GM23338 (cell line): ENCODE results near the gene TPR. TPM values are rescaled to one million over a fixed set of nuclear protein-coding genes. Genes with fewer than 3 reads are reported as not detected.

ENCODE experiments used
- ATAC-seq: fragments of 200-7000 bp; cut with Tn5 transposase; 3 replicates; pipeline ENCODE4 v1.9.1; 2020
- DNase-seq: peaks from one replicate; pipeline ENCODE4 v3.0.0-alpha.2; 2015; ENCODE audit warnings: low spot score
- H2AFZ ChIP-seq: fragments of 200-600 bp; sonication (generic); 2 replicates; pipeline ENCODE4 v1.8.0; 2016; ENCODE audit warnings: antibody characterized with exemption, mild to moderate bottlenecking, moderate library complexity
- H3F3A ChIP-seq: fragments of 200-600 bp; sonication (generic); replicated peaks from 2 replicates; pipeline ENCODE4 v1.8.0; 2017; ENCODE audit warnings: antibody characterized with exemption, mixed run types, low read depth
- H3K27ac ChIP-seq: fragments of 200-600 bp; sonication (generic); 2 replicates; pipeline ENCODE4 v1.6.1; 2016; ENCODE audit warnings: low read depth
- H3K27me3 ChIP-seq: fragments of 200-600 bp; sonication (generic); 2 replicates; pipeline ENCODE4 v1.8.0; 2016; ENCODE audit warnings: mild to moderate bottlenecking, mixed run types, moderate library complexity; ENCODE audit not compliant: insufficient read depth
- H3K36me3 ChIP-seq: fragments of 200-600 bp; sonication (generic); 2 replicates; pipeline ENCODE4 v1.8.0; 2016; ENCODE audit warnings: mild to moderate bottlenecking; ENCODE audit not compliant: insufficient read depth
- H3K4me1 ChIP-seq: fragments of 200-600 bp; sonication (generic); 2 replicates; pipeline ENCODE4 v1.8.0; 2016; ENCODE audit warnings: mild to moderate bottlenecking, moderate library complexity; ENCODE audit not compliant: insufficient read depth
- H3K4me2 ChIP-seq: fragments of 200-600 bp; sonication (generic); 2 replicates; pipeline ENCODE4 v1.7.1; 2017; ENCODE audit warnings: mixed run types
- H3K4me3 ChIP-seq: fragments of 200-600 bp; sonication (generic); 2 replicates; pipeline ENCODE4 v1.6.1; 2016; ENCODE audit warnings: mixed run types
- H3K79me2 ChIP-seq: fragments of 200-600 bp; sonication (generic); replicated peaks from 2 replicates; pipeline ENCODE4 v1.8.0; 2017; ENCODE audit warnings: mild to moderate bottlenecking; ENCODE audit not compliant: insufficient read depth
- H3K9me2 ChIP-seq: fragments of 200-600 bp; sonication (generic); 2 replicates; pipeline ENCODE4 v1.8.0; 2017; ENCODE audit not compliant: insufficient read depth
- H4K20me1 ChIP-seq: fragments of 200-600 bp; sonication (generic); replicated peaks from 2 replicates; pipeline ENCODE4 v1.8.0; 2017; ENCODE audit warnings: mild to moderate bottlenecking; ENCODE audit not compliant: insufficient read depth
- H3K27ac Mint-ChIP-seq: 2 replicates; pipeline ENCODE4 v1.8.0; 2020; ENCODE audit warnings: inconsistent platforms, mild to moderate bottlenecking, moderate library complexity, mixed read lengths
- H3K27me3 Mint-ChIP-seq: 3 replicates; pipeline ENCODE4 v1.8.0; 2022; ENCODE audit warnings: low read depth, mild to moderate bottlenecking, moderate library complexity, mixed read lengths, inconsistent platforms; ENCODE audit not compliant: insufficient read depth, poor library complexity
- H3K36me3 Mint-ChIP-seq: 3 replicates; pipeline ENCODE4 v1.8.0; 2021; ENCODE audit warnings: low read depth, mild to moderate bottlenecking, inconsistent platforms, moderate library complexity, mixed read lengths
- H3K4me1 Mint-ChIP-seq: 3 replicates; pipeline ENCODE4 v1.8.0; 2020; ENCODE audit warnings: mild to moderate bottlenecking, inconsistent platforms, mixed read lengths
- H3K4me3 Mint-ChIP-seq: 3 replicates; pipeline ENCODE4 v1.8.0; 2021; ENCODE audit warnings: moderate library complexity, mild to moderate bottlenecking, inconsistent platforms, mixed read lengths
- H3K9me3 Mint-ChIP-seq: 3 replicates; pipeline ENCODE4 v1.8.0; 2020; ENCODE audit warnings: moderate library complexity, mild to moderate bottlenecking, inconsistent platforms, mixed read lengths
- CREB1 ChIP-seq: fragments of 250-450 bp; sonication (Bioruptor Pico); IDR thresholded peaks from 2 replicates; pipeline ENCODE4 v1.5.0; 2020; ENCODE audit warnings: low read depth, mild to moderate bottlenecking, moderate library complexity
- EZH2 ChIP-seq: fragments of 200-600 bp; sonication (generic); IDR thresholded peaks from one replicate; pipeline ENCODE4 v1.8.0; 2017; ENCODE audit warnings: antibody characterized with exemption, mild to moderate bottlenecking, low read depth; ENCODE audit not compliant: unreplicated experiment
- EZH2phosphoT487 ChIP-seq: fragments of 200-600 bp; sonication (generic); IDR thresholded peaks from one replicate; pipeline ENCODE4 v1.8.1; 2018; ENCODE audit warnings: antibody characterized with exemption; ENCODE audit not compliant: unreplicated experiment
- JUNB ChIP-seq: IDR thresholded peaks from one replicate; pipeline ENCODE4 v1.6.1; 2016; ENCODE audit warnings: antibody characterized with exemption; ENCODE audit not compliant: unreplicated experiment
- NANOG ChIP-seq: IDR thresholded peaks from 2 replicates; pipeline ENCODE4 v1.6.1; 2016; ENCODE audit warnings: antibody characterized with exemption, borderline replicate concordance
- POLR2AphosphoS5 ChIP-seq: IDR thresholded peaks from 2 replicates; pipeline ENCODE4 v1.6.1; 2016; ENCODE audit warnings: antibody characterized with exemption, low read depth
- STAT1 ChIP-seq: IDR thresholded peaks from one replicate; pipeline ENCODE4 v1.6.1; 2016; ENCODE audit warnings: antibody characterized with exemption; ENCODE audit not compliant: unreplicated experiment
- ZNF114 ChIP-seq: fragments of 250-450 bp; sonication (Bioruptor Pico); IDR thresholded peaks from 2 replicates; pipeline ENCODE4 v1.5.0; 2020; ENCODE audit warnings: mild to moderate bottlenecking, moderate library complexity
- ZNF331 ChIP-seq: fragments of 250-450 bp; sonication (Bioruptor Pico); IDR thresholded peaks from 2 replicates; pipeline ENCODE4 v1.5.0; 2020; ENCODE audit warnings: low read depth, mild to moderate bottlenecking, moderate library complexity
- polyA plus RNA-seq: library from polyadenylated mRNA; unstranded; fragments of >200 nt; fragmentation: Nextera tagmentation; extraction: Ambion mirVana; gene quantifications from 2 replicates; pipeline ENCODE4 v1.2.1, GENCODE V29; 2016
- total RNA-seq: library from RNA; depleted of rRNA; stranded (reverse); fragments of >200 nt; shearing (Covaris generic); gene quantifications from 2 replicates; pipeline ENCODE4 v1.2.3, GENCODE V29; 2014
- TF ChIP-seq, protein P1 (sequence below): IDR thresholded peaks from 2 replicates; pipeline ENCODE4 v1.6.1; 2016; ENCODE audit warnings: antibody characterized with exemption
- TF ChIP-seq, protein P2 (sequence below): IDR thresholded peaks from one replicate; pipeline ENCODE4 v1.6.1; 2018; ENCODE audit warnings: antibody characterized with exemption; ENCODE audit not compliant: unreplicated experiment
- TF ChIP-seq, protein P3 (sequence below), 2 experiments: fragments of 200-600 bp in 1 of 2; sonication (generic) in 1 of 2; conservative IDR thresholded peaks; 2 replicates each; pipeline versions ENCODE4 v1.5.1 to v1.6.1; 2016 to 2017; ENCODE audit warnings: antibody characterized with exemption in 2 of 2, low read depth in 2 of 2, mild to moderate bottlenecking in 2 of 2, moderate library complexity in 1 of 2
- TF ChIP-seq, protein P4 (sequence below): fragments of 250-450 bp; sonication (Bioruptor Pico); IDR thresholded peaks from 2 replicates; pipeline ENCODE4 v1.5.0; 2020; ENCODE audit warnings: mild to moderate bottlenecking, moderate library complexity

TPR gene
- total and polyA plus RNA-seq, 2 experiments from 2014 or later, result 108 to 220 TPM

DNA sequence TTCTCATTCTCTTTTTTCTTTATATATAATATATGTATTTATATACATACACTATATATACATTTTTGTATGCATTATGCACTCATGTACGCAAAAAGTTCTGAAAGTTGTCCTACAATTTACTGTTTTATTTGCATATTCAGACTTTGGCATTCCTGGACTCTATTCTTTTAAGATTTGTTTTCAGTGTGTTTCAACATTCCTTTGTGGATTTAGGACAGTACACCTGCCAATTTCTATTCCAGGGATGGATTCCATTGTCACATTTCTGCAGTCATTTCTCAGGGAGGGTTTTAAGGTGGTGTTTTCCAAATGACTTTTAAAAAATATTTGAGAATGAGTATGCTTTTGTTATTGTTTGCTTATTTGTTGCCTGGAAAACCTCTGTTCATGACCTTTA is 76.2 kb downstream of the TPR start:
- Mint-ChIP-seq H3K36me3 (no peaks in the 10 kb centered on the region), H3K27me3 (no peaks in the 10 kb centered on the region), H3K4me1 (no peaks in the 10 kb centered on the region), H3K9me3 (no peaks in the 10 kb centered on the region), H3K4me3 (no peak overlapping the region), H3K27ac (no peak overlapping the region)
- no peaks in the 10 kb centered on the region for H3K4me1 ChIP-seq
- no peak overlapping the region for H2AFZ ChIP-seq
- no peaks in the 10 kb centered on the region for H3K36me3 ChIP-seq
- H3K4me3 ChIP-seq, result no peak overlapping the region
- H3K4me2 ChIP-seq, result no peak overlapping the region
- ATAC-seq, result no peak
- DNase-seq, result no peak
- no peaks in the 10 kb centered on the region for H3K79me2 ChIP-seq
- no peaks in the 10 kb centered on the region for H3K27me3 ChIP-seq
- TF ChIP-seq ZNF114 (CRISPR knock-in tag), result no peak
- no peak for TF ChIP-seq NANOG
- TF ChIP-seq STAT1, result no peak
- TF ChIP-seq, protein P1, sequence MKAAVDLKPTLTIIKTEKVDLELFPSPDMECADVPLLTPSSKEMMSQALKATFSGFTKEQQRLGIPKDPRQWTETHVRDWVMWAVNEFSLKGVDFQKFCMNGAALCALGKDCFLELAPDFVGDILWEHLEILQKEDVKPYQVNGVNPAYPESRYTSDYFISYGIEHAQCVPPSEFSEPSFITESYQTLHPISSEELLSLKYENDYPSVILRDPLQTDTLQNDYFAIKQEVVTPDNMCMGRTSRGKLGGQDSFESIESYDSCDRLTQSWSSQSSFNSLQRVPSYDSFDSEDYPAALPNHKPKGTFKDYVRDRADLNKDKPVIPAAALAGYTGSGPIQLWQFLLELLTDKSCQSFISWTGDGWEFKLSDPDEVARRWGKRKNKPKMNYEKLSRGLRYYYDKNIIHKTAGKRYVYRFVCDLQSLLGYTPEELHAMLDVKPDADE, result no peak
- TF ChIP-seq JUNB, result no peak
- no peak for TF ChIP-seq CREB1 (CRISPR knock-in tag)
- TF ChIP-seq, protein P2, sequence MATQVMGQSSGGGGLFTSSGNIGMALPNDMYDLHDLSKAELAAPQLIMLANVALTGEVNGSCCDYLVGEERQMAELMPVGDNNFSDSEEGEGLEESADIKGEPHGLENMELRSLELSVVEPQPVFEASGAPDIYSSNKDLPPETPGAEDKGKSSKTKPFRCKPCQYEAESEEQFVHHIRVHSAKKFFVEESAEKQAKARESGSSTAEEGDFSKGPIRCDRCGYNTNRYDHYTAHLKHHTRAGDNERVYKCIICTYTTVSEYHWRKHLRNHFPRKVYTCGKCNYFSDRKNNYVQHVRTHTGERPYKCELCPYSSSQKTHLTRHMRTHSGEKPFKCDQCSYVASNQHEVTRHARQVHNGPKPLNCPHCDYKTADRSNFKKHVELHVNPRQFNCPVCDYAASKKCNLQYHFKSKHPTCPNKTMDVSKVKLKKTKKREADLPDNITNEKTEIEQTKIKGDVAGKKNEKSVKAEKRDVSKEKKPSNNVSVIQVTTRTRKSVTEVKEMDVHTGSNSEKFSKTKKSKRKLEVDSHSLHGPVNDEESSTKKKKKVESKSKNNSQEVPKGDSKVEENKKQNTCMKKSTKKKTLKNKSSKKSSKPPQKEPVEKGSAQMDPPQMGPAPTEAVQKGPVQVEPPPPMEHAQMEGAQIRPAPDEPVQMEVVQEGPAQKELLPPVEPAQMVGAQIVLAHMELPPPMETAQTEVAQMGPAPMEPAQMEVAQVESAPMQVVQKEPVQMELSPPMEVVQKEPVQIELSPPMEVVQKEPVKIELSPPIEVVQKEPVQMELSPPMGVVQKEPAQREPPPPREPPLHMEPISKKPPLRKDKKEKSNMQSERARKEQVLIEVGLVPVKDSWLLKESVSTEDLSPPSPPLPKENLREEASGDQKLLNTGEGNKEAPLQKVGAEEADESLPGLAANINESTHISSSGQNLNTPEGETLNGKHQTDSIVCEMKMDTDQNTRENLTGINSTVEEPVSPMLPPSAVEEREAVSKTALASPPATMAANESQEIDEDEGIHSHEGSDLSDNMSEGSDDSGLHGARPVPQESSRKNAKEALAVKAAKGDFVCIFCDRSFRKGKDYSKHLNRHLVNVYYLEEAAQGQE, result no peak
- TF ChIP-seq EZH2, result no peak
- TF ChIP-seq, protein P3, sequence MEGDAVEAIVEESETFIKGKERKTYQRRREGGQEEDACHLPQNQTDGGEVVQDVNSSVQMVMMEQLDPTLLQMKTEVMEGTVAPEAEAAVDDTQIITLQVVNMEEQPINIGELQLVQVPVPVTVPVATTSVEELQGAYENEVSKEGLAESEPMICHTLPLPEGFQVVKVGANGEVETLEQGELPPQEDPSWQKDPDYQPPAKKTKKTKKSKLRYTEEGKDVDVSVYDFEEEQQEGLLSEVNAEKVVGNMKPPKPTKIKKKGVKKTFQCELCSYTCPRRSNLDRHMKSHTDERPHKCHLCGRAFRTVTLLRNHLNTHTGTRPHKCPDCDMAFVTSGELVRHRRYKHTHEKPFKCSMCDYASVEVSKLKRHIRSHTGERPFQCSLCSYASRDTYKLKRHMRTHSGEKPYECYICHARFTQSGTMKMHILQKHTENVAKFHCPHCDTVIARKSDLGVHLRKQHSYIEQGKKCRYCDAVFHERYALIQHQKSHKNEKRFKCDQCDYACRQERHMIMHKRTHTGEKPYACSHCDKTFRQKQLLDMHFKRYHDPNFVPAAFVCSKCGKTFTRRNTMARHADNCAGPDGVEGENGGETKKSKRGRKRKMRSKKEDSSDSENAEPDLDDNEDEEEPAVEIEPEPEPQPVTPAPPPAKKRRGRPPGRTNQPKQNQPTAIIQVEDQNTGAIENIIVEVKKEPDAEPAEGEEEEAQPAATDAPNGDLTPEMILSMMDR (conservative IDR thresholded peaks at IDR 0.05; ENCODE audit: low read depth in 2 of 2), result no peak
- no peak for TF ChIP-seq POLR2AphosphoS5
- no peak for TF ChIP-seq EZH2phosphoT487
- no peak for TF ChIP-seq ZNF331 (CRISPR knock-in tag)
- TF ChIP-seq, protein P4, sequence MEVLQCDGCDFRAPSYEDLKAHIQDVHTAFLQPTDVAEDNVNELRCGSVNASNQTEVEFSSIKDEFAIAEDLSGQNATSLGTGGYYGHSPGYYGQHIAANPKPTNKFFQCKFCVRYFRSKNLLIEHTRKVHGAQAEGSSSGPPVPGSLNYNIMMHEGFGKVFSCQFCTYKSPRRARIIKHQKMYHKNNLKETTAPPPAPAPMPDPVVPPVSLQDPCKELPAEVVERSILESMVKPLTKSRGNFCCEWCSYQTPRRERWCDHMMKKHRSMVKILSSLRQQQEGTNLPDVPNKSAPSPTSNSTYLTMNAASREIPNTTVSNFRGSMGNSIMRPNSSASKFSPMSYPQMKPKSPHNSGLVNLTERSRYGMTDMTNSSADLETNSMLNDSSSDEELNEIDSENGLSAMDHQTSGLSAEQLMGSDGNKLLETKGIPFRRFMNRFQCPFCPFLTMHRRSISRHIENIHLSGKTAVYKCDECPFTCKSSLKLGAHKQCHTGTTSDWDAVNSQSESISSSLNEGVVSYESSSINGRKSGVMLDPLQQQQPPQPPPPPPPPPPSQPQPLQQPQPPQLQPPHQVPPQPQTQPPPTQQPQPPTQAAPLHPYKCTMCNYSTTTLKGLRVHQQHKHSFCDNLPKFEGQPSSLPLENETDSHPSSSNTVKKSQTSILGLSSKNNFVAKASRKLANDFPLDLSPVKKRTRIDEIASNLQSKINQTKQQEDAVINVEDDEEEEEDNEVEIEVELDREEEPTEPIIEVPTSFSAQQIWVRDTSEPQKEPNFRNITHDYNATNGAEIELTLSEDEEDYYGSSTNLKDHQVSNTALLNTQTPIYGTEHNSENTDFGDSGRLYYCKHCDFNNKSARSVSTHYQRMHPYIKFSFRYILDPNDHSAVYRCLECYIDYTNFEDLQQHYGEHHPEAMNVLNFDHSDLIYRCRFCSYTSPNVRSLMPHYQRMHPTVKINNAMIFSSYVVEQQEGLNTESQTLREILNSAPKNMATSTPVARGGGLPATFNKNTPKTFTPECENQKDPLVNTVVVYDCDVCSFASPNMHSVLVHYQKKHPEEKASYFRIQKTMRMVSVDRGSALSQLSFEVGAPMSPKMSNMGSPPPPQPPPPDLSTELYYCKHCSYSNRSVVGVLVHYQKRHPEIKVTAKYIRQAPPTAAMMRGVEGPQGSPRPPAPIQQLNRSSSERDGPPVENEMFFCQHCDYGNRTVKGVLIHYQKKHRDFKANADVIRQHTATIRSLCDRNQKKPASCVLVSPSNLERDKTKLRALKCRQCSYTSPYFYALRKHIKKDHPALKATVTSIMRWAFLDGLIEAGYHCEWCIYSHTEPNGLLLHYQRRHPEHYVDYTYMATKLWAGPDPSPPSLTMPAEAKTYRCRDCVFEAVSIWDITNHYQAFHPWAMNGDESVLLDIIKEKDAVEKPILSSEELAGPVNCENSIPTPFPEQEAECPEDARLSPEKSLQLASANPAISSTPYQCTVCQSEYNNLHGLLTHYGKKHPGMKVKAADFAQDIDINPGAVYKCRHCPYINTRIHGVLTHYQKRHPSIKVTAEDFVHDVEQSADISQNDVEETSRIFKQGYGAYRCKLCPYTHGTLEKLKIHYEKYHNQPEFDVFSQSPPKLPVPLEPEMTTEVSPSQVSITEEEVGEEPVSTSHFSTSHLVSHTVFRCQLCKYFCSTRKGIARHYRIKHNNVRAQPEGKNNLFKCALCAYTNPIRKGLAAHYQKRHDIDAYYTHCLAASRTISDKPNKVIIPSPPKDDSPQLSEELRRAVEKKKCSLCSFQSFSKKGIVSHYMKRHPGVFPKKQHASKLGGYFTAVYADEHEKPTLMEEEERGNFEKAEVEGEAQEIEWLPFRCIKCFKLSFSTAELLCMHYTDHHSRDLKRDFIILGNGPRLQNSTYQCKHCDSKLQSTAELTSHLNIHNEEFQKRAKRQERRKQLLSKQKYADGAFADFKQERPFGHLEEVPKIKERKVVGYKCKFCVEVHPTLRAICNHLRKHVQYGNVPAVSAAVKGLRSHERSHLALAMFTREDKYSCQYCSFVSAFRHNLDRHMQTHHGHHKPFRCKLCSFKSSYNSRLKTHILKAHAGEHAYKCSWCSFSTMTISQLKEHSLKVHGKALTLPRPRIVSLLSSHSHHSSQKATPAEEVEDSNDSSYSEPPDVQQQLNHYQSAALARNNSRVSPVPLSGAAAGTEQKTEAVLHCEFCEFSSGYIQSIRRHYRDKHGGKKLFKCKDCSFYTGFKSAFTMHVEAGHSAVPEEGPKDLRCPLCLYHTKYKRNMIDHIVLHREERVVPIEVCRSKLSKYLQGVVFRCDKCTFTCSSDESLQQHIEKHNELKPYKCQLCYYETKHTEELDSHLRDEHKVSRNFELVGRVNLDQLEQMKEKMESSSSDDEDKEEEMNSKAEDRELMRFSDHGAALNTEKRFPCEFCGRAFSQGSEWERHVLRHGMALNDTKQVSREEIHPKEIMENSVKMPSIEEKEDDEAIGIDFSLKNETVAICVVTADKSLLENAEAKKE (CRISPR knock-in tag), result no peak
- no peak overlapping the region for H3K27ac ChIP-seq
- H4K20me1 ChIP-seq, result no peaks in the 10 kb centered on the region
- no peaks in the 10 kb centered on the region for H3K9me2 ChIP-seq
- no peaks in the 10 kb centered on the region for H3F3A ChIP-seq
